ENCODE data around the gene SHLD2. TPM values are rescaled to one million over a fixed set of nuclear protein-coding genes. Genes with fewer than 3 reads are reported as not detected.
"Not testable (repeated sequence)": the region's sequence is repeated elsewhere in the genome, so short reads cannot be mapped to it uniquely, and the experiment has no call there.

Gene SHLD2
- total and polyA plus RNA-seq, 2 of the 13 experiments (the other 11 are each of a cell fraction or from before 2014, with no cell fraction given): 25.7 to 53.7 TPM

- TF ChIP-seq FOXP4 (CRISPR knock-in tag; IDR thresholded peaks at IDR 0.05): 0 out of 2 replicates have a peak, but pooled peaks have one; percentile 38
- TF ChIP-seq SOX5 (CRISPR knock-in tag; IDR thresholded peaks at IDR 0.05; ENCODE audit: borderline replicate concordance): peak; percentile 55
- 0 out of 2 replicates have a peak, but pooled peaks have one; percentile 9 for TF ChIP-seq ATF7 (IDR thresholded peaks at IDR 0.05)
- not testable (repeated sequence) for TF ChIP-seq ATF7 (CRISPR knock-in tag; IDR thresholded peaks at IDR 0.05); SOX6 (IDR thresholded peaks at IDR 0.05)
- TF ChIP-seq ZFX (CRISPR knock-in tag; IDR thresholded peaks at IDR 0.05; ENCODE audit: low read depth): peak; percentile 47
- TF ChIP-seq, protein P1, sequence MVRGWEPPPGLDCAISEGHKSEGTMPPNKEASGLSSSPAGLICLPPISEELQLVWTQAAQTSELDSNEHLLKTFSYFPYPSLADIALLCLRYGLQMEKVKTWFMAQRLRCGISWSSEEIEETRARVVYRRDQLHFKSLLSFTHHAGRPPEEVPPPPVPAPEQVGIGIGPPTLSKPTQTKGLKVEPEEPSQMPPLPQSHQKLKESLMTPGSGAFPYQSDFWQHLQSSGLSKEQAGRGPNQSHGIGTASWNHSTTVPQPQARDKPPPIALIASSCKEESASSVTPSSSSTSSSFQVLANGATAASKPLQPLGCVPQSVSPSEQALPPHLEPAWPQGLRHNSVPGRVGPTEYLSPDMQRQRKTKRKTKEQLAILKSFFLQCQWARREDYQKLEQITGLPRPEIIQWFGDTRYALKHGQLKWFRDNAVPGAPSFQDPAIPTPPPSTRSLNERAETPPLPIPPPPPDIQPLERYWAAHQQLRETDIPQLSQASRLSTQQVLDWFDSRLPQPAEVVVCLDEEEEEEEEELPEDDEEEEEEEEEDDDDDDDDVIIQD (CRISPR knock-in tag; IDR thresholded peaks at IDR 0.05; ENCODE audit: low read depth): peak; percentile 48; the same call in 1 of the 2 replicates
- TF ChIP-seq ZMYM3 (CRISPR knock-in tag; IDR thresholded peaks at IDR 0.05): peak; percentile 68; the same call in 1 of the 2 replicates
- TF ChIP-seq GATAD2A (CRISPR knock-in tag; IDR thresholded peaks at IDR 0.05): peak; percentile 31; the same call in 1 of the 2 replicates
- TF ChIP-seq FOXO1 (CRISPR knock-in tag; IDR thresholded peaks at IDR 0.05): peak; percentile 52; the same call in 1 of the 2 replicates
- TF ChIP-seq ZC3H13 (CRISPR knock-in tag; IDR thresholded peaks at IDR 0.05): peak; percentile 48; the same call in 1 of the 2 replicates
- peak; percentile 76 for TF ChIP-seq SOX6 (CRISPR knock-in tag; IDR thresholded peaks at IDR 0.05)
These were observed 11.3 kb upstream of the SHLD2 start (continued) for GRCh38 chr10:87083576-87084290.

- H3K9me3 ChIP-seq (ENCODE audit: low read length); CTCF ChIA-PET (ENCODE audit: low intra/inter-chr PET ratio, low total read pairs); ATAC-seq; DNase-seq (ENCODE audit: low spot score); H2AFZ ChIP-seq (ENCODE audit: low read length); BruUV-seq (replicated peaks); in situ Hi-C loops (cut with HindIII; ENCODE audit: extremely low pct_ligation_motif_present, low pct_unique_long_range_greater_than_20kb); intact Hi-C loops (cut with micrococcal nuclease; ENCODE audit: unreplicated experiment); H3K27me3 ChIP-seq (ENCODE audit: control insufficient read depth in 1 of 2, insufficient read depth in 2 of 2, low read length in 2 of 2); FAIRE-seq: not testable (repeated sequence)
- Histone ChIP-seq H4K20me1 (ENCODE audit: insufficient read depth, low read length) (peaks cover 66% of the 10 kb centered on the region), H3K9ac (ENCODE audit: insufficient read depth, low read depth, low read length) (peak overlapping the region; percentile 32; the same call in 1 of the 2 replicates), H3K4me1 (ENCODE audit: insufficient read depth, low read length) (peaks cover 77% of the 10 kb centered on the region), H3K27ac (ENCODE audit: extremely low read length, insufficient read depth, low read length) (peak overlapping the region; percentile 67), H3K4me3 (replicated peaks in 1 of 3; ENCODE audit: insufficient read depth in 1 of 3, low read depth in 2 of 3, low read length in 3 of 3) (0 out of 6 replicates have a peak overlapping the region, but pooled peaks of 1 of the 3 experiments have one; percentile 30), H3K4me2 (ENCODE audit: low read depth, low read length) (peak overlapping the region; percentile 45), H3K36me3 (replicated peaks in 1 of 2; ENCODE audit: control insufficient read depth in 1 of 2, insufficient read depth in 2 of 2, low read length in 2 of 2) (peaks cover 2 to 27% of the 10 kb centered on the region in 2 experiments), H3K79me2 (ENCODE audit: insufficient read depth, low read length) (peaks cover 77% of the 10 kb centered on the region)
- POLR2A ChIA-PET: interaction anchor here (1.1 to 3.3 kb wide), 2 partner anchors 9 to 12 kb away, joined by 3 to 14 read pairs; no protein-coding TSS in a partner anchor
These were observed 10.7 kb upstream of the SHLD2 start for GRCh38 chr10:87084291-87084782.
